ENCODE measurements around the gene PLEKHA4. TPM values are rescaled to one million over a fixed set of nuclear protein-coding genes. Genes with fewer than 3 reads are reported as not detected.

Gene PLEKHA4
- total and polyA plus RNA-seq, 2 experiments from 2014 or later = 12.2 to 12.3 TPM

GRCh38 chr19:48799358-48800300 lies 68.8 kb downstream of the PLEKHA4 start (continued):
- no peak for TF ChIP-seq NANOG (IDR thresholded peaks at IDR 0.05; ENCODE audit: borderline replicate concordance)
- no peak for TF ChIP-seq CTCF (conservative IDR thresholded peaks at IDR 0.05; ENCODE audit: low read depth in 2 of 2)
- TF ChIP-seq ZNF331 (CRISPR knock-in tag; IDR thresholded peaks at IDR 0.05; ENCODE audit: low read depth) = no peak
- TF ChIP-seq STAT1 (IDR thresholded peaks at IDR 0.05; ENCODE audit: unreplicated experiment) = no peak
- no peak for TF ChIP-seq POLR2AphosphoS5 (IDR thresholded peaks at IDR 0.05; ENCODE audit: low read depth)

GRCh38 chr19:48798937-48799336 lies 69.5 kb downstream of the PLEKHA4 start:
- peaks cover 16% of the 10 kb centered on the region for H3K27me3 Mint-ChIP-seq (ENCODE audit: insufficient read depth, low read depth, poor library complexity)
- no peak overlapping the region for H3K4me3 Mint-ChIP-seq
- no peaks in the 10 kb centered on the region; the same call in 2 of the 3 replicates for H3K36me3 Mint-ChIP-seq (ENCODE audit: low read depth)
- Histone ChIP-seq H3K27me3 (ENCODE audit: insufficient read depth) (no peaks in the 10 kb centered on the region), H3K4me2 (peak overlapping the region; percentile 49; the same call in 1 of the 2 replicates), H3K9me2 (ENCODE audit: insufficient read depth) (no peaks in the 10 kb centered on the region), H3K4me1 (ENCODE audit: insufficient read depth) (peaks cover 14% of the 10 kb centered on the region), H2AFZ (no peak overlapping the region), H4K20me1 (replicated peaks; ENCODE audit: insufficient read depth) (no peaks in the 10 kb centered on the region), H3K79me2 (replicated peaks; ENCODE audit: insufficient read depth) (no peaks in the 10 kb centered on the region), H3K27ac (ENCODE audit: low read depth) (peak overlapping the region; percentile 39; the same call in 1 of the 2 replicates), H3F3A (replicated peaks; ENCODE audit: low read depth) (peaks cover 8% of the 10 kb centered on the region; the same call in 1 of the 2 replicates), H3K4me3 (no peak overlapping the region), H3K36me3 (ENCODE audit: insufficient read depth) (no peaks in the 10 kb centered on the region)
- no peak overlapping the region for H3K27ac Mint-ChIP-seq
- peak; percentile 49 for ATAC-seq
- DNase-seq (ENCODE audit: low spot score) = peak; percentile 77
- H3K9me3 Mint-ChIP-seq = no peaks in the 10 kb centered on the region
- peaks cover 24% of the 10 kb centered on the region; the same call in 2 of the 3 replicates for H3K4me1 Mint-ChIP-seq
- TF ChIP-seq ZNF331 (CRISPR knock-in tag; IDR thresholded peaks at IDR 0.05; ENCODE audit: low read depth) (no peak), CREB1 (CRISPR knock-in tag; IDR thresholded peaks at IDR 0.05; ENCODE audit: low read depth) (no peak), CTCF (conservative IDR thresholded peaks at IDR 0.05; ENCODE audit: low read depth in 2 of 2) (no peak), JUNB (IDR thresholded peaks at IDR 0.05; ENCODE audit: unreplicated experiment) (no peak), EZH2phosphoT487 (IDR thresholded peaks at IDR 0.05; ENCODE audit: unreplicated experiment) (no peak), NANOG (IDR thresholded peaks at IDR 0.05; ENCODE audit: borderline replicate concordance) (no peak), ETS1 (IDR thresholded peaks at IDR 0.05) (no peak), POLR2AphosphoS5 (IDR thresholded peaks at IDR 0.05; ENCODE audit: low read depth) (no peak), ZNF114 (CRISPR knock-in tag; IDR thresholded peaks at IDR 0.05) (no peak)
- TF ChIP-seq, protein P1, sequence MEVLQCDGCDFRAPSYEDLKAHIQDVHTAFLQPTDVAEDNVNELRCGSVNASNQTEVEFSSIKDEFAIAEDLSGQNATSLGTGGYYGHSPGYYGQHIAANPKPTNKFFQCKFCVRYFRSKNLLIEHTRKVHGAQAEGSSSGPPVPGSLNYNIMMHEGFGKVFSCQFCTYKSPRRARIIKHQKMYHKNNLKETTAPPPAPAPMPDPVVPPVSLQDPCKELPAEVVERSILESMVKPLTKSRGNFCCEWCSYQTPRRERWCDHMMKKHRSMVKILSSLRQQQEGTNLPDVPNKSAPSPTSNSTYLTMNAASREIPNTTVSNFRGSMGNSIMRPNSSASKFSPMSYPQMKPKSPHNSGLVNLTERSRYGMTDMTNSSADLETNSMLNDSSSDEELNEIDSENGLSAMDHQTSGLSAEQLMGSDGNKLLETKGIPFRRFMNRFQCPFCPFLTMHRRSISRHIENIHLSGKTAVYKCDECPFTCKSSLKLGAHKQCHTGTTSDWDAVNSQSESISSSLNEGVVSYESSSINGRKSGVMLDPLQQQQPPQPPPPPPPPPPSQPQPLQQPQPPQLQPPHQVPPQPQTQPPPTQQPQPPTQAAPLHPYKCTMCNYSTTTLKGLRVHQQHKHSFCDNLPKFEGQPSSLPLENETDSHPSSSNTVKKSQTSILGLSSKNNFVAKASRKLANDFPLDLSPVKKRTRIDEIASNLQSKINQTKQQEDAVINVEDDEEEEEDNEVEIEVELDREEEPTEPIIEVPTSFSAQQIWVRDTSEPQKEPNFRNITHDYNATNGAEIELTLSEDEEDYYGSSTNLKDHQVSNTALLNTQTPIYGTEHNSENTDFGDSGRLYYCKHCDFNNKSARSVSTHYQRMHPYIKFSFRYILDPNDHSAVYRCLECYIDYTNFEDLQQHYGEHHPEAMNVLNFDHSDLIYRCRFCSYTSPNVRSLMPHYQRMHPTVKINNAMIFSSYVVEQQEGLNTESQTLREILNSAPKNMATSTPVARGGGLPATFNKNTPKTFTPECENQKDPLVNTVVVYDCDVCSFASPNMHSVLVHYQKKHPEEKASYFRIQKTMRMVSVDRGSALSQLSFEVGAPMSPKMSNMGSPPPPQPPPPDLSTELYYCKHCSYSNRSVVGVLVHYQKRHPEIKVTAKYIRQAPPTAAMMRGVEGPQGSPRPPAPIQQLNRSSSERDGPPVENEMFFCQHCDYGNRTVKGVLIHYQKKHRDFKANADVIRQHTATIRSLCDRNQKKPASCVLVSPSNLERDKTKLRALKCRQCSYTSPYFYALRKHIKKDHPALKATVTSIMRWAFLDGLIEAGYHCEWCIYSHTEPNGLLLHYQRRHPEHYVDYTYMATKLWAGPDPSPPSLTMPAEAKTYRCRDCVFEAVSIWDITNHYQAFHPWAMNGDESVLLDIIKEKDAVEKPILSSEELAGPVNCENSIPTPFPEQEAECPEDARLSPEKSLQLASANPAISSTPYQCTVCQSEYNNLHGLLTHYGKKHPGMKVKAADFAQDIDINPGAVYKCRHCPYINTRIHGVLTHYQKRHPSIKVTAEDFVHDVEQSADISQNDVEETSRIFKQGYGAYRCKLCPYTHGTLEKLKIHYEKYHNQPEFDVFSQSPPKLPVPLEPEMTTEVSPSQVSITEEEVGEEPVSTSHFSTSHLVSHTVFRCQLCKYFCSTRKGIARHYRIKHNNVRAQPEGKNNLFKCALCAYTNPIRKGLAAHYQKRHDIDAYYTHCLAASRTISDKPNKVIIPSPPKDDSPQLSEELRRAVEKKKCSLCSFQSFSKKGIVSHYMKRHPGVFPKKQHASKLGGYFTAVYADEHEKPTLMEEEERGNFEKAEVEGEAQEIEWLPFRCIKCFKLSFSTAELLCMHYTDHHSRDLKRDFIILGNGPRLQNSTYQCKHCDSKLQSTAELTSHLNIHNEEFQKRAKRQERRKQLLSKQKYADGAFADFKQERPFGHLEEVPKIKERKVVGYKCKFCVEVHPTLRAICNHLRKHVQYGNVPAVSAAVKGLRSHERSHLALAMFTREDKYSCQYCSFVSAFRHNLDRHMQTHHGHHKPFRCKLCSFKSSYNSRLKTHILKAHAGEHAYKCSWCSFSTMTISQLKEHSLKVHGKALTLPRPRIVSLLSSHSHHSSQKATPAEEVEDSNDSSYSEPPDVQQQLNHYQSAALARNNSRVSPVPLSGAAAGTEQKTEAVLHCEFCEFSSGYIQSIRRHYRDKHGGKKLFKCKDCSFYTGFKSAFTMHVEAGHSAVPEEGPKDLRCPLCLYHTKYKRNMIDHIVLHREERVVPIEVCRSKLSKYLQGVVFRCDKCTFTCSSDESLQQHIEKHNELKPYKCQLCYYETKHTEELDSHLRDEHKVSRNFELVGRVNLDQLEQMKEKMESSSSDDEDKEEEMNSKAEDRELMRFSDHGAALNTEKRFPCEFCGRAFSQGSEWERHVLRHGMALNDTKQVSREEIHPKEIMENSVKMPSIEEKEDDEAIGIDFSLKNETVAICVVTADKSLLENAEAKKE (CRISPR knock-in tag; IDR thresholded peaks at IDR 0.05) = no peak
